GM19438 (cell line): ENCODE measurements around the gene FNDC10.
"Not testable (repeated sequence)": the region's sequence is repeated elsewhere in the genome, so short reads cannot be mapped to it uniquely, and the experiment has no call there.

Experiments
- ATAC-seq: cut with Tn5 transposase; IDR thresholded peaks from one replicate; pipeline ENCODE4 v1.9.1; 2021; ENCODE audit warnings: low read depth; ENCODE audit not compliant: unreplicated experiment

Gene FNDC10

GRCh38 chr1:1573843-1574720 is 25.9 kb downstream of the FNDC10 start:
- peak; percentile 58 for ATAC-seq

GRCh38 chr1:1569341-1569740 is 30.6 kb downstream of the FNDC10 start:
- ATAC-seq: no peak

DNA sequence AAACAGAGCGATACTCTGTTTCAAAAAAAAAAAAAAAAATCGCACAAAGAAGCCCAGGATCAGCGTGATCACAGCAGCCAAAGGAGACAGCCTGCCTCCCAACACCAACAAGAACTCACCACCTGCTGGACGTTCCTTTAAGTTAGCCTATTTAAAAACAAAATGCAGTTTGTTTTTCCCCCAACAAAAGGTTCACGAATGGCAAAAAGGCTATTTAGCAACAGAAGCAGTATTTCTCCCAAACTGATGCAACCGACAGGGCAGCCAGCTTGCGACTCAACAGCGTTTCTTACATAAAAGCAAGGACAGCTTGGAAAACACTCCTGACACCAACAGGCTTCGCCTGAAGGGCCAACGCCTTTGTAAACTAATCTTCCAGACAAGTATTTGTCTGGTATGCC is 32.0 kb downstream of the FNDC10 start:
- ATAC-seq: no peak

DNA sequence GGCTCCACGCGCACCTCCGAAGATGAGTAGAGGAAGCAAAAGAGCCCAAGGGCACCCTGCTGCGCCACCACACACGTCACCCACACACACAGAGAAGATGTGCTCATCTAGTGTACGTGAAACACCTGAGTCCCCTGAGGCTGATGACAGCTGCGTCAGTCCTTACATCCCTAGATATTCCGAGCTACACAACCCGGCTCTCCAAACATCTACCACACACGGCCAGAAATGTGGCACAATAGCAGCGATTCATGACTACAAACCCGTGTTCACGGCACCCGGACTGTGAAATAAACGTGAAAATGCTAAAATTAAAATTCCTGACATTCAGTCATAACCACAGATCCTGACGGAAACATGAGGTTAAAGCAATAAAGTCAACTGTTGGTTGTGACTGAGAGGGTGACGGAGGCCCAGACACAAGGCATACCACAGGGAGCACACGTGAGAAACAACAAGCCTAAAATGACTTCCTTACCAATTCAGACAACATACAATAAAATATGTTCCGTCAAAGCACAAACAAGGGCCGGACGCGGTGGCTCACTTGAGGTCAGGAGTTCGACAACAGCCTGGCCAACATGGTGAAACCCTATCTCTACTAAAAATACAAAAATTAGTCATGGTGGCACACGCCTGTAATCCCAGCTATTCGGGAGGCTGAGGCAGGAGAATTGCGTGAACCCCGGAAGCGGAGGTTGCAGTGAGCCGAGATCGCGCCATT is 32.6 kb downstream of the FNDC10 start:
- no peak for ATAC-seq

- no peak for ATAC-seq
Measured at GRCh38 chr1:1565340-1565739, 34.6 kb downstream of the FNDC10 start.

DNA sequence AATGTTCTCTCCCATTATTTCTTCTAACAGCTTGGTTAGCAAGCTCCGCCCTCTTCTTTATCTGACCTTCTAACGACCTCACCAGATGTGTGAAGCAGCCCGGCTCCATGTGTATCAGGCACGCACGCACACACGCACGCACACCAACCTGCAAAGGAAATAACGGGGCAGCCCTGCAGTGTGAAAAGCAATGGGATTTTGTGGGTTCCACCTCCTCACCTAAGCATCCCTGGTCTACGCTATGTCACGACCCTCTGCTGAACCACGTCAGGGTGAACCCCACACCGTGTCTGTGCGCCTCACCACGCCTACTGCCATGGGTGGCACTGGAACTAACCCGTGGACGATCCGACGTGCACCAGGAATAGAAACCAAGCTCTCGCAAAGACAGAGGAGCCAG is 35.7 kb downstream of the FNDC10 start:
- no peak for ATAC-seq

DNA sequence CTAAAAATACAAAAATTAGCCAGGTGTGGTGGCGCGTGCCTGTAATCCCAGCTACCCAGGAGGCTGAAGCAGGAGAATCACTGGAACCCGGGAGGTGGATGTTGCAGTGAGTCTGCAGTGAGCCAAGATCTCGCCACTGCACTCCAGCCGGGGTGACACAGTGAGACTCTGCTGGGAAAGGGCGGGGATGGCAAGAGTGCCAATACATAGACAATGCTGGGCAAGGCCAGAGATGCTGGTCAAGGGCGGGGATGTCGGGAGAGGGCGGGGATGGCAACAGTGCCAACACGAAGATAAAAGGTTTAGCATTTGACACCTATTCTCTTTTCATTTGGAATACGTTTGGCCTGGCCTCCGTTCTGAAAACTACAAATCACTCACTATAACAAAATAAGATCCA is 36.2 kb downstream of the FNDC10 start:
- no peak for ATAC-seq

DNA sequence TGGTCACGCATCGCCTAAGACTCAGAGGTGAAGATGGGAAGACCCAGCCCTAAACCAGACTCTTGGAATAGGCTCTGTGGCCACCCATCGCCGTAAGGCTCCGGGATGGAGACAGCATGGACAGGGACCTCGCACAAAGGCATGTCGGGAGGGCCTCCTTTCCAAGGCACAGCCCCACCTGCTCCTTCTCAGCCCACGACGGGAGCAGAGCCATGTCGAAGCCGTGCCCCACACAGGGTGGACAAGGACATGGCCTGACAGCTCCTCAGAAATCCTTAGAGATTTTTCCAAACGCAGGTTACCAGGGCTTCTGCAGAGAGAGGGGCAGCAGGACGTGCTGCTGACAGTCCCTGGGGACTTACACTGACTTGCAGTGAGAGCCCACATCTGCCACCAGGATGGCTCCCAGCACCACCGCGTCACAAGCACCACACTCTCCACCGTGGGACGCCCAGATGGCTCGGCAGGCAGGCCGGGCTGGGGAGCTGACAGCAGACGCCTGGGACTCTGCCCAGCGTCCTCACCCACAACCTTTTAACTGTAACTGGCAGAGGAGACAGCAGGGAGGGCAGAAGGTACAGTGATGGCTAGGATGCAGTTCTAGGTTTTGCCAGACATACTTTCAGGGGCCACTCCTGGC is 37.3 kb downstream of the FNDC10 start:
- ATAC-seq: no peak

DNA sequence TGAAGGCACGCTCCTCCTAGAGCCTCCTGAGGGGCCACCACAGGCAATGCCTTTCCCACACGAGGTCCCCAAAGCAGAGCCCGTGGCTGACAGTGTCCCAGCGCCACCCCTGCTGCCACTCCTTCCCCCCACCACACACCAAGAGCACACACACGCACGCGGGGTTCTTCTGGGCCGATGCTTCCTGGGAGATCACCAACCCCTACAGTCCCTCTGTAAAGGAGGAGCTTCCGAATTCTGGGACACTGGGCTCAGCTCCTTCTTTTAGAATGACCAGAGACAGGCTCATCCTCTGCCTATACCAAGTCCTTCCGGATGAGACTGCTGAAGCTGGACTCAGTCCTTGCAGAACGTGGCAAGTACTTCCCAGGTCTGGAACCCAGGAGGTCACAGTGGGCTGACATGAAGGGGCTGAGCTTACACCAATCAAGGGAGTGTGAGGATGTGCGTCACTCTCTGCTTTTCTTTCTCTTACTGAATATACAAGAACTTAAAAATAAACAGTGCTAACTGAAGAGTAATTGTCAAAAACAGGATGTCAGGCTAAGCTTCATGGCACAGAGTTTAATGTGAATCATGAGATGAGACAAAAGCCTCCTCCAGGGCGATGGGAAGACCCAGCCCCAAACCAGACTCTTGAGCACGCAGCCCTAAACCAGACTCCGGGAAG is 38.0 kb downstream of the FNDC10 start:
- ATAC-seq: no peak

- no peak for ATAC-seq
Measured at GRCh38 chr1:1560178-1560577, 39.8 kb downstream of the FNDC10 start.

- no peak for ATAC-seq
Measured at GRCh38 chr1:1559066-1559465, 40.9 kb downstream of the FNDC10 start.

DNA sequence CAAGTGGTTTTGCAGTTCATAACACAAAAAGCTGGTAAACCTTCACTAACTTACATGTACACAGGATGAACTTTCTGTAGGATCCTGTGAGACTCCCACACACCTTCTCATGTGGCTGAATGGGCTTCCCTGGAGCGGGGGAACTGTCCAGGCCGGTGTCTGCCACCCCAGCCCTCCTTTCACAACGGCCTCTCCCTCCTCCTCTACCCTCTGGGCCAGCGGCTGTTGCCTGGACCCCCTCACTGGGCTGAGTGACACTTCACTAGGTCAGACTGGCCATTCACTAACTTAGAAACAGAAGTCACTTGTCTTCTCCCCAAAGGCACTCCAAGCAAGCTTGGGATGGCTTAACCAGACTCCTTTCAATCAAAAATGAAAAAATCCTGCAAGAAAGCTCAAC is 41.3 kb downstream of the FNDC10 start:
- no peak for ATAC-seq

- not testable (repeated sequence) for ATAC-seq
Measured at GRCh38 chr1:1557688-1558087, 42.2 kb downstream of the FNDC10 start.

- not testable (repeated sequence) for ATAC-seq
Measured at GRCh38 chr1:1556961-1557360, 43.0 kb downstream of the FNDC10 start.

GRCh38 chr1:1556505-1556904 is 43.4 kb downstream of the FNDC10 start:
- ATAC-seq: no peak

GRCh38 chr1:1554926-1555915 is 44.7 kb downstream of the FNDC10 start:
- no peak for ATAC-seq

DNA sequence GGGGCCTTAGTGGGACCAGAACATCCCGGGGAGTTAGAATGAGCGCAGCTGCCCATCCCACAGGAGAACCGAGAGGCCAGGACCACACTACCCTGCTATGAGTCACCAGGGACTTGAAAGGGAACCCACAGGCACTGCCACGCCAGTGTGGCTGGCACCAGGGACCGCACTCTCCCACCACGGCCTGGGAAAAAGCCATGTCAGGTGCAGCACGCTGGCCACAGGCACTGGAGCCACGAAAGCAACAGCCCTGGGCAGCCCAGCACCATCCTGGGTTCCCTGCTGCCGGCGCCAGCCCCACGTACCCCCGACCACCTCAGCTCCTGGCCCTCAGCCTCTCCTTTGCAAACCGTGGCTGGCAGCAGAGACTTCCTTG is 45.4 kb downstream of the FNDC10 start:
- ATAC-seq: no peak

GRCh38 chr1:1553821-1554494 is 46.0 kb downstream of the FNDC10 start:
- ATAC-seq: no peak

GRCh38 chr1:1552263-1552639 is 47.7 kb downstream of the FNDC10 start:
- no peak for ATAC-seq
